Natural killer cell (primary cell): ENCODE data around the gene XRCC4. TPM values are rescaled to one million over a fixed set of nuclear protein-coding genes. Genes with fewer than 3 reads are reported as not detected.

Source experiments
- ATAC-seq, 3 donors: fragments of 150-1000 bp in 2 of 3; fragments of 200-7000 bp in 1 of 3; cut with Tn5 transposase; 1 replicate in 1 of 3; 2 replicates in 2 of 3; pipeline ENCODE4 v1.10.0; 2021; ENCODE audit warnings: mild to moderate bottlenecking in 2 of 3, moderate library complexity in 2 of 3
- DNase-seq, 2 donors: peaks; one replicate each; pipeline versions ENCODE4 v3.0.0 to v3.0.0-alpha.2; 2013 to 2021; ENCODE audit warnings: mixed read lengths in 1 of 2
- H3K27ac ChIP-seq: one replicate; pipeline ENCODE4 v1.5.1; 2013; ENCODE audit warnings: mild to moderate bottlenecking, low read length
- H3K27me3 ChIP-seq: one replicate; pipeline ENCODE4 v1.6.1; 2013; ENCODE audit warnings: low read length; ENCODE audit not compliant: control insufficient read depth, insufficient read depth
- H3K36me3 ChIP-seq: one replicate; pipeline ENCODE4 v1.6.1; 2013; ENCODE audit warnings: low read length; ENCODE audit not compliant: control insufficient read depth, insufficient read depth
- H3K4me1 ChIP-seq: one replicate; pipeline ENCODE4 v1.6.1; 2013; ENCODE audit warnings: low read length; ENCODE audit not compliant: control insufficient read depth, insufficient read depth
- H3K4me3 ChIP-seq: one replicate; pipeline ENCODE4 v1.5.1; 2013; ENCODE audit warnings: low read length
- H3K9me3 ChIP-seq: one replicate; pipeline ENCODE4 v1.6.1; 2013; ENCODE audit warnings: low read length; ENCODE audit not compliant: control insufficient read depth, insufficient read depth
- H3K27ac Mint-ChIP-seq, 2 donors: one replicate each; pipeline ENCODE4 v1.8.0; 2022; ENCODE audit warnings: mild to moderate bottlenecking in 2 of 2, mixed read lengths in 2 of 2, moderate library complexity in 1 of 2
- H3K27me3 Mint-ChIP-seq, 2 donors: one replicate each; pipeline ENCODE4 v1.8.0; 2022; ENCODE audit warnings: low read depth in 2 of 2, mixed read lengths in 2 of 2
- H3K36me3 Mint-ChIP-seq: one replicate; pipeline ENCODE4 v1.8.0; 2022; ENCODE audit warnings: mixed read lengths
- H3K4me1 Mint-ChIP-seq, 2 donors: one replicate each; pipeline ENCODE4 v1.8.0; 2022; ENCODE audit warnings: mixed read lengths in 2 of 2
- H3K4me3 Mint-ChIP-seq: one replicate; pipeline ENCODE4 v1.8.0; 2022; ENCODE audit warnings: mild to moderate bottlenecking, moderate library complexity, mixed read lengths
- H3K9me3 Mint-ChIP-seq, 2 donors: one replicate each; pipeline ENCODE4 v1.8.0; 2022; ENCODE audit warnings: mixed read lengths in 2 of 2
- CTCF ChIP-seq: fragments of 200-600 bp; IDR thresholded peaks from one replicate; pipeline ENCODE4 v1.8.0; 2022; ENCODE audit warnings: antibody characterized with exemption
- WGBS: methylation state at CpG from one replicate; pipeline ENCODE4 v1.1.7; 2013; ENCODE audit warnings: missing lambda C conversion rate; ENCODE audit not compliant: insufficient coverage; 5-methylcytosine and 5-hydroxymethylcytosine counted together
- intact Hi-C: fragments of 100-400 bp; cut with micrococcal nuclease; formaldehyde crosslinking; loops from one replicate; pipeline ENCODE4 v1.14.2; 2022
- total RNA-seq, 4 donors: library from RNA; stranded (reverse); fragments of 120-200 nt in 1 of 4; gene quantifications; one replicate each; pipeline versions ENCODE4 v1.2.3 to v1.2.4, GENCODE V29; 2013 to 2022

XRCC4 gene
- total RNA-seq, 3 donors from 2014 or later (not counting 1 experiment from before 2014, with no cell fraction given), result 6.0 to 8.6 (median 7.0) TPM

- H3K27ac Mint-ChIP-seq, result no peak overlapping the region
- intact Hi-C loops, result no loop called here
- ATAC-seq (no peak), DNase-seq (no peak)
- no peak for TF ChIP-seq CTCF
- H3K4me1 Mint-ChIP-seq, result peaks cover 0 to 4% of the 10 kb centered on the region in 2 donors
- H3K27me3 ChIP-seq, result no peaks in the 10 kb centered on the region
- H3K4me1 ChIP-seq, result no peaks in the 10 kb centered on the region
- no peaks in the 10 kb centered on the region for H3K36me3 ChIP-seq
- no peak overlapping the region for H3K4me3 ChIP-seq
- H3K36me3 Mint-ChIP-seq, result no peaks in the 10 kb centered on the region
- no peaks in the 10 kb centered on the region for H3K9me3 ChIP-seq
- H3K9me3 Mint-ChIP-seq, result no peaks in the 10 kb centered on the region
- WGBS, result no CpG with 5 or more reads among the region's 1 CpG
- no peak overlapping the region for H3K27ac ChIP-seq
- no peaks in the 10 kb centered on the region for H3K27me3 Mint-ChIP-seq
- no peak overlapping the region for H3K4me3 Mint-ChIP-seq
Observed at GRCh38 chr5:83246071-83246470, 168.7 kb downstream of the XRCC4 start.

- Mint-ChIP-seq H3K27ac (no peak overlapping the region), H3K36me3 (no peaks in the 10 kb centered on the region), H3K4me3 (no peak overlapping the region), H3K4me1 (peaks cover 0 to 4% of the 10 kb centered on the region in 2 donors), H3K9me3 (no peaks in the 10 kb centered on the region), H3K27me3 (no peaks in the 10 kb centered on the region)
- no peaks in the 10 kb centered on the region for H3K36me3 ChIP-seq
- DNase-seq (no peak), ATAC-seq (no peak)
- no peak overlapping the region for H3K4me3 ChIP-seq
- intact Hi-C loops, result no loop called here
- WGBS, result no CpG with 5 or more reads among the region's 4 CpGs
- H3K27ac ChIP-seq, result no peak overlapping the region
- TF ChIP-seq CTCF, result no peak
- H3K4me1 ChIP-seq, result no peaks in the 10 kb centered on the region
- no peaks in the 10 kb centered on the region for H3K27me3 ChIP-seq
- H3K9me3 ChIP-seq, result no peaks in the 10 kb centered on the region
Observed at GRCh38 chr5:83249156-83249555, 171.8 kb downstream of the XRCC4 start.

GRCh38 chr5:83251849-83252248, 174.5 kb downstream of the XRCC4 start:
- H3K36me3 Mint-ChIP-seq, result no peaks in the 10 kb centered on the region
- Histone ChIP-seq H3K36me3 (no peaks in the 10 kb centered on the region), H3K27me3 (no peaks in the 10 kb centered on the region), H3K4me3 (no peak overlapping the region), H3K9me3 (no peaks in the 10 kb centered on the region), H3K4me1 (no peaks in the 10 kb centered on the region), H3K27ac (no peak overlapping the region)
- intact Hi-C loops, result no loop called here
- no peak overlapping the region for H3K27ac Mint-ChIP-seq
- DNase-seq (no peak), ATAC-seq (no peak)
- no peaks in the 10 kb centered on the region for H3K9me3 Mint-ChIP-seq
- no peaks in the 10 kb centered on the region for H3K27me3 Mint-ChIP-seq
- H3K4me3 Mint-ChIP-seq, result no peak overlapping the region
- no peaks in the 10 kb centered on the region for H3K4me1 Mint-ChIP-seq
- 54% methylated on average over 1 of the region's 1 CpG for WGBS
- no peak for TF ChIP-seq CTCF

GRCh38 chr5:83253720-83254119, 176.4 kb downstream of the XRCC4 start:
- Histone ChIP-seq H3K4me1 (no peaks in the 10 kb centered on the region), H3K36me3 (no peaks in the 10 kb centered on the region), H3K27ac (no peak overlapping the region), H3K4me3 (no peak overlapping the region), H3K9me3 (no peaks in the 10 kb centered on the region), H3K27me3 (no peaks in the 10 kb centered on the region)
- no peak for TF ChIP-seq CTCF
- DNase-seq (no peak), ATAC-seq (no peak)
- Mint-ChIP-seq H3K4me1 (no peaks in the 10 kb centered on the region), H3K27ac (no peak overlapping the region), H3K27me3 (no peaks in the 10 kb centered on the region), H3K9me3 (no peaks in the 10 kb centered on the region), H3K4me3 (no peak overlapping the region), H3K36me3 (no peaks in the 10 kb centered on the region)
- intact Hi-C loops, result no loop called here
- no CpG with 5 or more reads among the region's 2 CpGs for WGBS
